Stimulated activated CD4-positive, alpha-beta T cell treated with anti-CD3 and anti-CD28 coated beads, Interleukin-15, amount 100 ng/mL, for 48 hours (primary cell): ENCODE measurements around the gene ARHGEF11.
"Not testable (repeated sequence)": the region's sequence is repeated elsewhere in the genome, so short reads cannot be mapped to it uniquely, and the experiment has no call there.

ENCODE experiments used
- DNase-seq, 2 donors: peaks; one replicate each; pipeline ENCODE4 v3.0.0-alpha.2; 2020; ENCODE audit warnings: low read depth in 2 of 2

ARHGEF11 gene, protein sequence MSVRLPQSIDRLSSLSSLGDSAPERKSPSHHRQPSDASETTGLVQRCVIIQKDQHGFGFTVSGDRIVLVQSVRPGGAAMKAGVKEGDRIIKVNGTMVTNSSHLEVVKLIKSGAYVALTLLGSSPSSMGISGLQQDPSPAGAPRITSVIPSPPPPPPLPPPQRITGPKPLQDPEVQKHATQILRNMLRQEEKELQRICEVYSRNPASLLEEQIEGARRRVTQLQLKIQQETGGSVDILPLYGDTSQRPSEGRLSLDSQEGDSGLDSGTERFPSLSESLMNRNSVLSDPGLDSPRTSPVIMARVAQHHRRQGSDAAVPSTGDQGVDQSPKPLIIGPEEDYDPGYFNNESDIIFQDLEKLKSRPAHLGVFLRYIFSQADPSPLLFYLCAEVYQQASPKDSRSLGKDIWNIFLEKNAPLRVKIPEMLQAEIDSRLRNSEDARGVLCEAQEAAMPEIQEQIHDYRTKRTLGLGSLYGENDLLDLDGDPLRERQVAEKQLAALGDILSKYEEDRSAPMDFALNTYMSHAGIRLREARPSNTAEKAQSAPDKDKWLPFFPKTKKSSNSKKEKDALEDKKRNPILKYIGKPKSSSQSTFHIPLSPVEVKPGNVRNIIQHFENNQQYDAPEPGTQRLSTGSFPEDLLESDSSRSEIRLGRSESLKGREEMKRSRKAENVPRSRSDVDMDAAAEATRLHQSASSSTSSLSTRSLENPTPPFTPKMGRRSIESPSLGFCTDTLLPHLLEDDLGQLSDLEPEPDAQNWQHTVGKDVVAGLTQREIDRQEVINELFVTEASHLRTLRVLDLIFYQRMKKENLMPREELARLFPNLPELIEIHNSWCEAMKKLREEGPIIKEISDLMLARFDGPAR (N-terminal part only)

DNA sequence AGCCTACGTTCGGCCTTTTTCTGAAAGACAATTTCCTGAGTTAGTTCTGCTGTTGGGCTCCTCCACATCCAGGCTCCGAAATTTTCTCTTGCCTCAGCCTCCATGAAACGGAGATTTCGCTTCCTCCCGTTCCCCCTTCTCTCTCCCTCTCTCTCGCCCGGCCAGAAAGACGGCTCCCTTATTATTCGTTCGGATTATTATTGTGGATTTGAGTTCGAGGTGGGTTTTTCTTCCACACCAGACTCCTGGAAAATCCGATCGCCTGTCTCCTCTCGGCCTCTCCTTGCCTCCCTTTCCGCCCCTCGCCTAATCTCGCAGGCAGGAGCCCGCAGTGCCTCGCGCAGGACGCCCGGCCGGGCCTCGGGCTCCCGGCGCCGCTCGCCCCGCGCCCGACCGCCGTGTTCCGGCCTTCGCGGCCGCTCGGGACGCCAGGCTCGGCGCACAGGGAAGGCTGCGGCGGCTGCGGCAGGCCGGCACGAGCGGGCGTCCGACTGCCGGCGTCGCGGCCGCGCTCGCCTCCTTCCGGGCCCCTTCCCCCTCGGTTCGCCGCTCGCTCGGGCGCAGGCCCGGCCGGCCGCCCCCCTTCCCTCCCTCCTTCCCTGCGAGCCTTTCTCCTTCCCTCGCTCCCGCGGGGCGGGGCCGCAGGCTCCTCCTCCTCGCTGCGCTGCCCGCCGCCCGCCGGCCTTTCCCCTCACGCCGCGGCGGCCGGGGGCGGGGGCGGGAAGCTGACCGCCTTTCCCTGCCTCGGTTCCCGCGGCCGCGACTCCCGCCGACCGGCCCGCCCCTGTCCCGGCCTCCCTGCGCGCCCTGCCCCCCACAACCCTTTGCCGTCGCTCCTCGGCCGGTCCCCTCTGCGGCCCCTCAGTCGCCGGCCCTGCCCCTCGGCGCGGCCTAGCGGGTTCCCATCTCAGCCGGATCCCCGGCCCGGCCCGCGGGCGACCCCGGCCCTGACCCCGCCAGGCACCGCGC, at the start of gene ARHGEF11:
Gene ARHGEF11 (minus strand): TSS at position 493 of the 969 bp plus-strand sequence. CDS start 1,412 bp downstream, outside the sequence.
- DNase-seq, result no peak

- no peak for DNase-seq
Measured at GRCh38 chr1:157095091-157095490, 49.5 kb upstream of the ARHGEF11 start.

DNA sequence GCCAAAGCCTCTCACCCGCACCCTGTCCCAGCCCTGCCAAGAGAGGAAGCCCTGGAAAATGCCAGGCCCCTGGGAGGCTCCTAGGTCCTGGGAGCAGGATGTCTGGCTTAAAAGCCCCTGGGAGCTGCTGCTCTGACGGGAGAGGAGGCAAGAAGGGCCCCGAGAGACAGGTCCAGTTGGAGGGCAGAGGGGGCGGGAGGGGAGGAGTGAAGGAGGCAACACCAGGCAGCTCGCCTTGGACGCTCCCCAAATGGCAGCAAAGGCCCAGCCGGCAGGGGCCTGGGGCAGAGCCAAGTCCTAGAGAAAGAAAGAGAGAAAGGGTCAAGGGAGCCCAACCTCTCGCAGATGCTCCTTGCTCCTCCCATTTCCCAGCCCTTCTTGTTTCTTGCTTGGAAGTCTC, 47.3 kb upstream of the ARHGEF11 start:
- no peak for DNase-seq

DNA sequence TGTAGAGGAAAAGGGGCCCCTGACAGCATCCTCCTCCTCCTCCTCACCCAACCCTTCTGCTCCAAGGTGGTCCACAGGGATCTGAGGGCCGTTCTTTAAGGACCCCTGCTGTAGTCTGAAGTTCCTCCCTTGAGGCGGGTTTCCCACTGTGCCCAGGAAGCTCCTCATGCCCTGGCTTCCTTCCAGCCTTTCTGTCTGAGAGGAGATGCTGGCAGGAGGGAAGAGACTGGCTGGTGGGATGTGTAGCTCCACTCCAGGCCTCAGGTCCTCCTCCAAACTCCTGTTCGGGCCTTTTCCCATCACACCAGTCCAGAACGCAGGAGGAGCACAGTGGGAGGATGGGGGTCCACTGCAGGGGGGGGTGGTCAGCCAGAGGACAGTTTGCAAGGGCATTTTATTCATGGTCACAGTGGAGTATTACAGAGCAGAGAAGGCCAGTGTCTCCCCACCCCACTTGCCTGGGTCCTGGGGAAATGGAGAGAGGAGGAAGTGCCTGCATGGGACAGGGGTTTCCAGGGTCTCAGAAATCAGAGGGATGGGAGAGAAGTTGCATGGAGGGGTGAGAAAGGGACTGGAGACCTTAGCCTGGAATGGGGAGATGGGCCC, 46.2 kb upstream of the ARHGEF11 start:
- no peak for DNase-seq

- no peak for DNase-seq
Measured at GRCh38 chr1:157091186-157091585, 45.6 kb upstream of the ARHGEF11 start.

DNA sequence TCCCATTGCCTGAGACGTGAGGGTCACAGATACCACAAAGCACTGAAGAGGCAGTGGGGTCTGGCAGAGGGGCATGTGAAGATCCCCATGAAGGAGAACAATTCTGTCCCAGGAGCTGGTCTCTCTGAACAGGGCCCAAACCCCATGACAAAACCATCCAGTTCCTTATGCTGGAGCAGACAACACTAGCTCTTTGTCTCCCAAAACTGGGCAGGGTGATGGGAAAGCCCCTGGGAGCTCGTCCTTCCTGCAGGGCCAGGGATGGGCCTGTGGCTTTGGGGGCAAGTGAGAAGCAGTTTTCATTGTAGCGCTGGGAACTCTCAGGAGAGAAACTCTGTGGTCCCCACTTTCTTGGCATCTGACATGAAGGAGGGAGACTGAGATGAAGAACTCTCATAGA, 45.2 kb upstream of the ARHGEF11 start:
- DNase-seq, result no peak

- peak; percentile 77 to 86 for DNase-seq
Measured at GRCh38 chr1:157090196-157090647, 44.7 kb upstream of the ARHGEF11 start.

DNA sequence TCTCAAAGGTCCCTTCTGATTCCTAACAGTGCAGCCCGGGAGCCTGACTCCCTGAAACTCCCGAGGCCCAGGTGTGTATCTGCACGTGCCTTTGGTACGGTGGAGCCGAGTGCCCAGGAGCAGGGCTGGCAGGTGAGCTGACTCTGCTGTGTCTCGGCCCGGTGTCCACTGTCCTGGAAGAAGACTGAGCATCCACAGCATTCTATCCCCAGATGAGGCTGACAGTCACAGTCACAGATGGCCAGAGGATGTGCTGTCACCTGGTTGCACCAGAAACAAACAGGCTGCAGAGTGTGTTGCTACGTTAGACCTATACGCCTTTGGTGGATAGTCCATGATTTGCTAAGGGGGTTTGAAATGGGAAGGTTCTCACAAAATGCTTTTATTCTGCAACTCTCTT, 44.2 kb upstream of the ARHGEF11 start:
- no peak for DNase-seq

- DNase-seq, result no peak
Measured at GRCh38 chr1:157088607-157089006, 43.1 kb upstream of the ARHGEF11 start.

- DNase-seq, result no peak
Measured at GRCh38 chr1:157087030-157087429, 41.5 kb upstream of the ARHGEF11 start.

DNA sequence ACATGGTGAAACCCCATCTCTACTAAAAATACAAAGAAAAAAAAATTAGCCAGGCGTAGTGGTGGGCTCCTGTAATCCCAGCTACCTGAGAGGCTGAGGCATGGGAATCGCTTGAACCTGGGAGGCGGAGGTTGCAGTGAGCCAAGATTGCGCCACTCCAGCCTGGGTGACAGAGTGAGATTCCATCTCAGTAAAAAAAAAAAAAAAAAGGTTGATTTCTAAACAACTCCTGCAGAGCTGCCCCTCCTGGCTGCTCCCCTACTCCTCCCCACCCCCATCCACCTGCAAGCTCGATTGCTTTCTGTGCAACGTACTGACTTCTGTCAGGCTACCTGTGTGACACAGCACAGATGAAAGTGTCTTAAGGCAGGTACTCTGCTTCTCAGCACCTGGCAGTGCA, 40.8 kb upstream of the ARHGEF11 start:
- no peak for DNase-seq

DNA sequence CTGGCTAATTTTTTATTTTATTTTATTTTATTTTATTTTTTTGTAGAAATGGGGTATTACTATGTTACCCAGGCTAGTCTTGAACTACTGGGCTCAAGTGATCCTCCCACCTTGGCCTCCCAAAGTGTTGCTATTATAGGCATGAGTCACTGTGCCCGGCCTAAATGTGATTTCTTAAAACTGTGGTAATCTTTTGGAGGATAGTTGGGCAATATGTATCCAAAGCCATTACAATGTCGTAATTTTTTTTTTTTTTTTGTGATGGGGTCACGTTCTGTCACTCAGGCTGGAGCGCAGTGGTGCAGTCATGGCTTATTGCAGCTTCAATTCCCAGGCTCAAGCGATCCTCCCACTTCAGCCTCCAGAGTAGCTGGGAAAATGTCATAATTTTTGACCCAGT, 39.9 kb upstream of the ARHGEF11 start:
- no peak for DNase-seq

GRCh38 chr1:157084720-157085119, 39.2 kb upstream of the ARHGEF11 start:
- DNase-seq, result no peak

DNA sequence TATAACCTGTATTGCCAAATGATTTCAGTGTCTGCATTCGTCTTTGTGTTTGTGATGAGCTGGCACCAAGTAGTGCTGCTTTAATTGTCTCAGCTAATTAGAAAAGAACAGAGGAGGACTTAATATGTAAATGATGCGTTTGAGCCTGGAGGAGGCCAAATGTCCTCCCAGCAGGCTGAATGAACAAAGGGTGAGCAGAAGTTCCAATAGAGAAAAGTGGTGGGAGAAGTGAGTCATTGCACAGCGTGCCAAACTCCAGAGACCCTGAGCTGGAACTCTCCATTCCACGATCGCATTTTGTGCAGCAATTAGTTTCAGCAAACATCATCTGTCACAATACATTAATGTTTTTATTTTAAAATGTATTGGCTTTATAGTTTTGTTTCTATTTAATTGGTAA, 36.2 kb upstream of the ARHGEF11 start:
- DNase-seq, result no peak

GRCh38 chr1:157080714-157081113, 35.2 kb upstream of the ARHGEF11 start:
- no peak for DNase-seq

- no peak for DNase-seq
Measured at GRCh38 chr1:157077394-157077793, 31.9 kb upstream of the ARHGEF11 start.

DNA sequence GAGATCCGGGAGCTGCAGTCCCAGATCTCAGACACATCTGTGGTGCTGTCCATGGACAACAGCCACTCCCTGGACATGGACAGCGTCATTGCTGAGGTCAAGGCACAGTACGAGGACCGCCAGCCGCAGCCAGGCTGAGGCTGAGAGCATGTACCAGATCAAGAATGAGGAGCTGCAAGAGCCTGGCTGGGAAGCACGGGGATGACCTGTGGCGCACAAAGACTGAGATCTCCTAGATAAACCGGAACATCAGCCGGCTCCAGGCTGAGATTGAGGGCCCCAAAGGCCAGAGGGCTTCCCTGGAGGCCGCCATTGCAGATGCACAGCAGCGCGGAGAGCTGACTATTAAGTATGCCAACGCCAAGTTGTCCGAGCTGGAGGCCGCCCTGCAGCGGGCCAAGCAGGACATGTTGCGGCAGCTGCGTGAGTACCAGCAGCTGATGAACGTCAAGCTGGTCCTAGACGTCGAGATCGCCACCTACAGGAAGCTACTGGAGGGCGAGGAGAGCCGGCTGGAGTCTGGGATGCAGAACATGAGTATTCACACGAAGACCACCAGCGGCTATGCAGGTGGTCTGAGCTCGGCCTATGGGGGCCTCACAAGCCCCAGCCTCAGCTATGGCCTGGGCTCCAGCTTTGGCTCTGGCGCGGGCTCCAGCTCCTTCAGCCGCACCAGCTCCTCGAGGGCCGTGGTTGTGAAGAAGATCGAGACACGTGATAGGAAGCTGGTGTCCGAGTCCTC, 28.6 kb upstream of the ARHGEF11 start:
- DNase-seq, result peak; percentile 27 to 30

- DNase-seq, result no peak
Measured at GRCh38 chr1:157069601-157070000, 24.1 kb upstream of the ARHGEF11 start.

DNA sequence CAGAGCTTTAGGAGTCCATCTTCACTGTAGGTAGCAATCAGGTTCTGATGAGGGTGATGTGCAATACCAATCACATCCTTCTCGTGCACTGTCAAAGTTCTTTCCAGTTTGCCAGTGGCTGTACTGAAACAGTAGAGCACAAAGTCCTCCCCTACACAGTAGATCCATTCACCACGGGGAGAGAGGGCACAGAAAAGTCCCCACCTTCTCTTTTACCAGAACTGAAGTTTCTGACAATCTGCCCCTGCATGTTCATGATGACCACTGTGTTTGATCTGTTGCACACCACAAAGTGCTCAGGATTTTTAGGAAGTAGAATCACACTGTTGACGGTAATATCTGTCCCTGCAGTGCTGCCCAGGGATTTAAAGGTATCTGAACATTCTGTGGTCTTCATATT, 13.7 kb upstream of the ARHGEF11 start:
- DNase-seq, result not testable (repeated sequence)

GRCh38 chr1:157056269-157056668, 10.7 kb upstream of the ARHGEF11 start:
- no peak for DNase-seq
